Measurements from ENCODE around the gene MYMK.

The MYMK gene

DNA sequence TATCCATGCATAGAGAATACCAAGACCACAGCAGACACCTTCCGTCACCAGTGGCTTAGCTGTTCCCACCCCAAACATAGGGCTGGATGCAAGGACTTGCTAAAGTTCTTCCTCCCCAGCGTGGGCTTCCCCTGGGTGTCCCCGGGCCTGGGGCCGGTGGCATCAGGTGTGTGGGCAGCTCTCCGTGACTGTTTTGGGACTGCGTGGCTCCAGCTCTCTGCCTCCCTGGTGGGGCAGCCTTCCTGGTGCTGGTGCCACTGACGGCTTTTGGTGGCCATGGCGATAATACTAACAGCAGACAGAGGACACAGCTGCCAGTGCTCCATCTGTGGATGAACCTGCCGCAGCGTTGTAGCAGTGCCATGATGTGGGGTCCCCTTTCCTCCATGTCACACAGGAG, 60.1 kb downstream of the MYMK start:
- Histone ChIP-seq H3K27ac (ENCODE audit: low read depth, low read length) (no peak overlapping the region), H3K36me3 (ENCODE audit: control insufficient read depth, low read length) (no peaks in the 10 kb centered on the region), H3K4me3 (ENCODE audit: low read length) (no peak overlapping the region), H3K79me2 (ENCODE audit: control insufficient read depth, low read length) (no peaks in the 10 kb centered on the region), H3K27me3 (ENCODE audit: control insufficient read depth, low read length) (peaks cover 20% of the 10 kb centered on the region), H3K9me3 (ENCODE audit: control insufficient read depth, insufficient read depth, low read length) (no peaks in the 10 kb centered on the region), H3K4me2 (ENCODE audit: low read length) (no peak overlapping the region), H3K4me1 (ENCODE audit: control insufficient read depth, low read length) (peaks cover 16% of the 10 kb centered on the region), H3K9me2 (replicated peaks; ENCODE audit: control insufficient read depth, low read length) (no peaks in the 10 kb centered on the region), H4K20me1 (ENCODE audit: control insufficient read depth, insufficient read depth, low read depth, low read length) (0 out of 2 replicates have a peak, but pooled peaks cover 5% of the 10 kb centered on the region), H3F3A (ENCODE audit: control insufficient read depth, insufficient read depth) (0 out of 2 replicates have a peak, but pooled peaks cover 5% of the 10 kb centered on the region)
- TF ChIP-seq, protein P1, sequence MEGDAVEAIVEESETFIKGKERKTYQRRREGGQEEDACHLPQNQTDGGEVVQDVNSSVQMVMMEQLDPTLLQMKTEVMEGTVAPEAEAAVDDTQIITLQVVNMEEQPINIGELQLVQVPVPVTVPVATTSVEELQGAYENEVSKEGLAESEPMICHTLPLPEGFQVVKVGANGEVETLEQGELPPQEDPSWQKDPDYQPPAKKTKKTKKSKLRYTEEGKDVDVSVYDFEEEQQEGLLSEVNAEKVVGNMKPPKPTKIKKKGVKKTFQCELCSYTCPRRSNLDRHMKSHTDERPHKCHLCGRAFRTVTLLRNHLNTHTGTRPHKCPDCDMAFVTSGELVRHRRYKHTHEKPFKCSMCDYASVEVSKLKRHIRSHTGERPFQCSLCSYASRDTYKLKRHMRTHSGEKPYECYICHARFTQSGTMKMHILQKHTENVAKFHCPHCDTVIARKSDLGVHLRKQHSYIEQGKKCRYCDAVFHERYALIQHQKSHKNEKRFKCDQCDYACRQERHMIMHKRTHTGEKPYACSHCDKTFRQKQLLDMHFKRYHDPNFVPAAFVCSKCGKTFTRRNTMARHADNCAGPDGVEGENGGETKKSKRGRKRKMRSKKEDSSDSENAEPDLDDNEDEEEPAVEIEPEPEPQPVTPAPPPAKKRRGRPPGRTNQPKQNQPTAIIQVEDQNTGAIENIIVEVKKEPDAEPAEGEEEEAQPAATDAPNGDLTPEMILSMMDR (IDR thresholded peaks at IDR 0.05; ENCODE audit: low read depth, low read length, poor library complexity, severe bottlenecking): no peak
- TF ChIP-seq EZH2phosphoT487 (IDR thresholded peaks at IDR 0.05; ENCODE audit: borderline replicate concordance, low read length): no peak

All from DOHH2 (cell line).